HuH-7 (cell line): ENCODE data around the gene SLC50A1.

ENCODE experiments used
- DNase-seq: peaks from one replicate; pipeline ENCODE4 v3.0.0; 2011; ENCODE audit warnings: low spot score

The SLC50A1 gene, protein sequence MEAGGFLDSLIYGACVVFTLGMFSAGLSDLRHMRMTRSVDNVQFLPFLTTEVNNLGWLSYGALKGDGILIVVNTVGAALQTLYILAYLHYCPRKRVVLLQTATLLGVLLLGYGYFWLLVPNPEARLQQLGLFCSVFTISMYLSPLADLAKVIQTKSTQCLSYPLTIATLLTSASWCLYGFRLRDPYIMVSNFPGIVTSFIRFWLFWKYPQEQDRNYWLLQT

DNA sequence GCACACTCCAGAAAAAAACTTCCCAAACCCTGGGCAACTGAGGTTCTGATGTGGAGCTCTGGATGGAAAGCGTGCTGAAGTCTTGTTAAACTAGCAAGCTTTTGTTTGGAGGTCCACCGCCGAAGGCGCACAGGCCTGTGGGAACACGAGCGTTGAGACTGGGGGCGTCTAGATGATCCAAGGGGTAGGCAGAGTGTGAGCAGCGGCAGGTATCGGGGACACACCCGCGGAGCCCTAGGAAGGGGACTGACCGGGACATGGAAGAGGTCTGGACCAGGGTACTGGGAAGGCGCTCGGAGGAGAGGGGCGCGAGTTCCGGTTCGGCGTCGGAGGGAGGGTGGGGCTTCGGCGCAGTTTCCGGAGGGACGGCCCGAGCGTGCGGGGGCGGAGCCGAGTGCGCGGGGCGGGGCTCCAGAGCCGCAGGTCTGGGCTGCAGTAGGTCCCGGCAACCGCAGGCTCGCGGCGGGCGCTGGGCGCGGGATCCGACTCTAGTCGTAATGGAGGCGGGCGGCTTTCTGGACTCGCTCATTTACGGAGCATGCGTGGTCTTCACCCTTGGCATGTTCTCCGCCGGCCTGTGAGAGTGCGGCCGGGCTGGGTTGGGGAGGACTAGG lies at the start of gene SLC50A1:
Gene SLC50A1, plus strand, starts transcription at position 438 of the 614 bp plus-strand sequence. Its CDS starts 60 bp downstream, at position 498.
- DNase-seq, result peak; percentile 91

DNA sequence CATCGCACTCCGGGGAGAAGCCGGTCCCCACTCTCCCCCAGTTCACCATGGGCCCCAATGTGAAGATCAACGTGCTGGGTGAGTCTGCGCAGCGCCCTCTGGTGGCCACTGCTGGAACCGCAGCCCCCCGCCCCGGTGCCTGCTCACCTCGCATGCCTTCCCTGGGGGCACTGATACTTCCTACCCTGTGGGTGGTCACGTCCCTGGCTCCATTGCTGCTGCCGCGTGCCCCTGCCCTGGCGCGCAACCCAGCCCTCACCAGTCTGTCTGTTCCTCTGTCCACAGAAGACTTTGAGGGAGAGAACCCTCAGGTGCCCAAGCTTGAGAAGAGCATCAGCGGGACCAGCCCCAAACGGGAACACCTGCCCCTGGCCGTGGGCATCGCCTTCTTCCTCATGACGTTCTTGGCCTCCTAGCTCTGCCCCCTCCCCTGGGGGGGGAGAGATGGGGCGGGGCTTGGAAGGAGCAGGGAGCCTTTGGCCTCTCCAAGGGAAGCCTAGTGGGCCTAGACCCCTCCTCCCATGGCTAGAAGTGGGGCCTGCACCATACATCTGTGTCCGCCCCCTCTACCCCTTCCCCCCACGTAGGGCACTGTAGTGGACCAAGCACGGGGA lies 49.4 kb upstream of the SLC50A1 start:
- peak; percentile 90 for DNase-seq

DNA sequence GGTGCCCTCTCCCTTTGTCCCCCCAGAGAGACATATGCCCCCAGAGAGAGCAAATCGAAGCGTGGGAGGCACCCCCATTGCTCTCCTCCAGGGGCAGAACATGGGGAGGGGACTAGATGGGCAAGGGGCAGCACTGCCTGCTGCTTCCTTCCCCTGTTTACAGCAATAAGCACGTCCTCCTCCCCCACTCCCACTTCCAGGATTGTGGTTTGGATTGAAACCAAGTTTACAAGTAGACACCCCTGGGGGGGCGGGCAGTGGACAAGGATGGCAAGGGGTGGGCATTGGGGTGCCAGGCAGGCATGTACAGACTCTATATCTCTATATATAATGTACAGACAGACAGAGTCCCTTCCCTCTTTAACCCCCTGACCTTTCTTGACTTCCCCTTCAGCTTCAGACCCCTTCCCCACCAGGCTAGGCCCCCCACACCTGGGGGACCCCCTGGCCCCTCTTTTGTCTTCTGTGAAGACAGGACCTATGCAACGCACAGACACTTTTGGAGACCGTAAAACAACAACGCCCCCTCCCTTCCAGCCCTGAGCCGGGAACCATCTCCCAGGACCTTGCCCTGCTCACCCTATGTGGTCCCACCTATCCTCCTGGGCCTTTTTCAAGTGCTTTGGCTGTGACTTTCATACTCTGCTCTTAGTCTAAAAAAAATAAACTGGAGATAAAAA lies 48.7 kb upstream of the SLC50A1 start:
- DNase-seq, result peak; percentile 60

DNA sequence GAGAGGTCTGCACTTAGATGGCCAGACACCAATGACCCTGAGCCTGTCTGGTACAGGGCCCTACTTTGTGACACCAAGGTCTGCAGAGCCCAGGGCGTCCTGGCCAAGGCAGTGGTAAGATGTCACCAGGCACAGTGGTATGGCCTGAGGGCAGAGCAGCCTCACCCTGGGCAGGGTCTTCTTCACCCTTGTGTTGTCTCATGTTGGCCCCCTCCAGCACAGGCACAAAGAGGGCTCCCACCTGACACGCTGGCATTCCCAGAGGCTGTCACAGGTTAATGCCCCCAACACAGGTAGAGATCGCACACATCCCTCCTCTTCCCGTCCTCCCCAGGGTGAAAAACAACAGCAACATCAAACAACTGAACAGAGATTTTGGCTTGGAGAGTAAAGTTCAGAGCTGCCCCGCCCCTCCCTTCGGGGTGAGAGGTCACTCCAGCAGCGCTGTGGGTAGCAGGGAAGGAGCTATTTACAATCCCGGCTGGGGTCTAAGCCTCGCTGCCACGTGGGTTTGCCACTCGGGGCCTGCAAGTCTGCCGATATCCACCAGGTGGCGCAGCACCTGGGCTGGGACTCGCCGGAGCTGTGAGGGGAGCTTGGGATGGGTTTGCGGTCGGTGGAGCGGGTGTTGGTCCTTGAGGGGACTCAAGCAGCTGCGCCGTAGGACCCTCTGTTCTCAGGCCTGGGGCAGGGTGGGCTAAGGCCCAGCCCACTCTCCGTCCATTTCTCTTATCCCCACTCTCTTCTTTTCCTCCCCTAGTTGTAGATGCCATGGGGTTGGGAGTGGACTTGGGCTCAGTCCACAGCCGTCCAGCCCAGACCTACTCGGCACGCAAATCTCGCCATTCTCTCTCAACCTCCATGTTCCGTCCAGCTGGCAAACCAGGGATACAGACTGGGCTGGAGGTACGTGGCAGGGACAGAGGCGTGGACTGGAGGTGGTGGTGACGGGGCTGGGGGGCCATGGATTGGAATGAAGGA lies 44.3 kb upstream of the SLC50A1 start:
- DNase-seq, result peak; percentile 91

DNA sequence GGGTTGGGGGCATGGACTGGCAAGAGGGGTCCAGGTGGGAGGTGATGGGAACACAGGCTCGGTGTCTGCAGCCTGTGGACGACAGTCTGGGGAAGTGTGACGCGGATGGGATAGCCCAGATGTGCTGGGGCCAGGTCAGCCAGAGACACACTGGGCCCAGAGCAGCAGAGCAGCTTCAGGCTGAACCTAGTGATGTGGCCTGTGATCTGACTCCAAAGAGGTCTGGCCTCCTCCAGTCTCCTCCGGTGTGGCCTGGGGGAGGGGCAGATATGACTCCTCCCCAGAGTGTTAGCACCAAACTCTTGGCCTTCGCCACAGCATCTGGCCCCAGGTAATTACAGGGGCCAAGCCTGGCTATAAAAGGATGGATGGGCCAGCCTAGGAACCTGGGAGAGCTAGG lies 43.5 kb upstream of the SLC50A1 start:
- DNase-seq, result no peak

DNA sequence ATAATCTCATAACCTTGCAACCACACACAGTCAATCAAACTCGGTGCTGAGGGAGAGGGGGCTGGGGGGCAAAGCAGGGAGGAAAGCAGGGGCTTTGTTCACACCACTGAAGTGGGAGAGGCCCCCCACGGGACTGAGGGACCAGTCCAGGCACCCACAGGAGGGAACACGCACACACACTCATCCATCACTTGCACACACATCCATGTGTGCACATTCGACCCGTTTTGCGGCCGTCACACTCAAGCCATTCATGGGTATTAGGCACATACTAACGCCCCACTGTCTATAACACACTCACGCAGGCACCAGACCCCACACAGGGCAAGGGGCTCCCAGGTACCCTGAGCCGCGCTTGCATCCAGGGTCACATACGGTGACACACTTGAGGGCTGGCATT lies 43.0 kb upstream of the SLC50A1 start:
- DNase-seq, result no peak

DNA sequence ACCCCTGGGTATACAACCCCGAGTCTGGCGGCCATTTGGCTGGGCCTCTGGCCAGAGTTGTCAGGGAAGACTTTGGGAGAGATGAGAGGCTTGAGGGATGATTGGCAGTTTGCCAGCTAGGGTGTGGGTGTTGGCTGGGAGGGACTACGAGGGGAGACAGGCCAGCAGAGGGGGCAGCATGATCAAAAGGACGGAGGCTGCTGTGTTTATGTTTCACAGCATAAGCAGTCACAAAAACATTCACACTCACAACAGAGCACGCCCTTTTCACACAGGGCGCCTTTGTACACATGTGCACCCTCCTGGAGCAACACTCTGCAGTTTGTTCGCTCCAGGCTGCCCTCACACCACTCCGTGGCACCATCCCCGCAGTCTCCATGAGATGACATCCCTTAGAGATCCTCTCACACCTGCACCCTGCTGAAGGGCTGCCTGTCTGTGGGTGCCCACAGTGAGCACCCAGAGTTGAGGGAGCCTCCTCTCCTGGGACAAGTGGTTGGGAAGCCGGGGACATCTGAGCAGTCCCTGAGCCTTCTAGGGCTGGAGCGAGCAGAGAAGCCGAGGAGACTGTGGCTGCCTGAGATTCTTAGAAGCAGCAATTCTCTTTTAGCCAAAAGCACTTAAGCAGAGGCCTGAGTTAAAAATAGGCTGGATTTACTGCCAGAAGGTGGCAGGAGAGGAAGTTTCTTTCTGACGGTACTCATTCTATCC lies 41.6 kb upstream of the SLC50A1 start:
- no peak for DNase-seq

DNA sequence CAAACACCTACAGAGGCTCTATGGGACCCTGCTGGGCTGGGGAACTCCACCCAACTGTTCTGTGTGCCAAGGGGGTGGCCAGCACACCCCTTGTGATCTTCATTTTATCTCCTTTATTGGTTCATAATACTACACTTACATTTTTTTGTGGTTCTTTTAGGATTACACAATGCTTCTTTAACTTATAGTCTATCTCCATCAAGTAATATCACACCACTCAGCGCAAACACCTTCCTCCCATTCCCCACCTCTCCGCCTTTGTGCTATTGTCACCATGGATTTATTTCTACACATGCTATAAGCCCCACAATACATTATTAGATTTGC lies 41.1 kb upstream of the SLC50A1 start:
- no peak for DNase-seq

DNA sequence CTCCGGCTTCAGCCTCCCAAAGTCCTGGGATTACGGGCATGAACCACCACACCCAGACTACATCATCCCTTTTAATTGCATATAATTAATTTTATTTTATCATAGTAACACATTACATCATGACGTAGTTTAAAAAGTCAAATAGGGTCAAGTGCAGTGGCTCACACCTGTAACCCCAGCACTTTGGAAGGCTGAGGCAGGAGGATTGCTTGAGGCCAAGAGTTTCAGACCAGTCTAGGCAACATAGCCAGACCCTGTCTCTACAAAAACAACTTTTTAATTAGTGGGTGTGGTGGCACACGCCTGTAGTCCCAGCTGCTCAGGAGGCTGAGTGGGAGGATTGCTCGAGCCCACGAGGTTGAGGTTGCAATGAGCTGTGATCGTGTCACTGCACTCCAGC lies 36.3 kb upstream of the SLC50A1 start:
- no peak for DNase-seq

DNA sequence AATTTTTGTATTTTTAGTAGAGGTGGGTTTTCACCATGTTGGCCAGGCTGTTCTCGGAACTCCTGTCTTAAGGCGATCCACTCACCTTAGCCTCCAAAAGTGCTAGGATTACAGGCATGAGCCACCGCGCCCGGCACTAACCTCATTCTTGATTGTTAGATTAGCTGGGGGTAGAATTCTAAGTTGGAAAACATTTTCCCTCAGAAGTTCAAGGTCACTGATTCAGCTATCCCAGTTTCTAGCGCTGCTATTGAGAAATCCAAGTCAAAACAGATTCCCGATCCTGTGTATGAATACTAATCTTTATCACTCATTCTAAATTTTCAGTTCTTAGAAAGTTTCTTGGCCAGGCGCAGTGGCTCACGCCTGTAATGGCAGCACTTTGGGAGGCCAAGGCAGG lies 32.3 kb upstream of the SLC50A1 start:
- no peak for DNase-seq

DNA sequence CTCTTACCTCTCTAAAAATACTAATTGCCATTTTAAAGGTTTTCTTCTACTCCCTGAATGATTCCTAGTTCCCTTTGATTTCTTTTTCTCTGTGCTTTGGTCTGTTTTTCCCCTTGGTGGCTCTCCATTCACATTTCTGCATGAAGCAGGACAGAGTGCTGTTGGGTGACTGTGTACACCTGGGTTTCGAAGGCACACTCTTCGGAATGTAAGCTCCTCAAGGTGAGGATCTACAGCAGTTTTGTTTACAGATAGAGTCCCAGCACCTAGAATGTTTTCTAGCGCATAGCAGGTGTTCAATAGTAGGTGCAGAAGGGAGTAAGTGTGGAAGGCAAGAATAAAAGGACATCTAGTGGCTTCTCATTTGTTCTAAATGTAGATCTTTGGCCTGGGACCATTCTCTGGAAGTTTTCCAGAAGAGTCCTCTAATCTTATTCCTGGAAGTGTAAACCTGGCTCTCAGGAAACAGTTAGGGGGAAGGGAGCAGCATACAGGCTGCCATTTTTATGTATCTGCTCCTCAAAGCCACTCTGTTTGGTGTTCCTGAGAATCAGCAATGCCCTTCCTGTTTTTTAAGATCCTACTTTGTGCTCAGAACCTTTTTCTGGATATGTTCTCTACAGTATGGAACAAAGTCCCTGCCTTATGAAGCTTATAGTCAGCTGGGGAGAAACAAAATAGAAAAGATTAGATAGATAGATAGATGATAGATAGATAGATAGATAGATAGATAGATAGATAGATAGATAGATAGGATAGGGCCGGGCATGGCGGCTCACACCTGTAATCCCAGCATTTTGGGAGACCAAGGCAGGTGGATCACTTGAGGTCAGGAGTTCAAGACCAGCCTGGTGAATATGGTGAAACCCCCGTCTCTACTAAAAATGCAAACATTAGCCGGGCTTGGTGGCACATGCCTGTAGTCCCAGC lies 30.8 kb upstream of the SLC50A1 start:
- DNase-seq, result no peak

DNA sequence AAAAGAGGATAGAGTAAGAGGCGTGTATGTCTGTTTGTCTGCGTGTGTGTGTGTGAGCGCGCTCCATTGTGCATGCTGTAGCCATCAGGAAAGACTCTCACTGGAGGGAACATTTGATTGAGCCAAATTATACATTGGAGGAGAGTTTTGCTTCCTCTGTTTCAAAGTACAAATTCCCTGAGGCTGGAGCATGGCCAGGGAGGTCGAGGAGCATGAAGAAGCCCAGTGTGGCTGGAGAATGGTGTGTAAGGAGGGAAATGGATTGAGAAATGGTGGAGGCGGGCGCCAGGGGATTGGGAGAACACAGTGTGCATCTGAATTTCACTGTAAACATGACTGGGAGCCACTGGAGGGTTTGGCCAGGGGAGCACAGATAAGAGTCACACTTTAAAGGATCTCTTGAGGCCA lies 30.0 kb upstream of the SLC50A1 start:
- no peak for DNase-seq

DNA sequence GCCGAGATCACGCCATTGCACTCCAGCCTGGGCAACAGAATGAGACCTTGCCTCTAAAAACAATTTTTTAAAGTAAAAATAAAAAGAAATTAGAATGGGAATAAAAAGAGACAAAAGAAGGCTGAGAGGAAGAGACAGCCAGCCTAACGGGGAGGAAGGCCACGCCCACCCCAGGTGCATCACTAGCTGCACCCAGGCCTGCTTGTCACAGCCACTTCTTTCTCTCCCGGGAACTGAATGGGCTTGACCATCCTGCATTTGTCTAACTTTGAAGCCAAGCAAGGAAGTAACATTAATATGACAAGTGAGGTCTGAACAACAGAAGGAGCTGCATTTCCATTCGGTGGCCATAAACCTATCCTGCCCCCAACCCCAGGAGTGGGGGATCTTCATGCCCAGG lies 28.8 kb upstream of the SLC50A1 start:
- no peak for DNase-seq

DNA sequence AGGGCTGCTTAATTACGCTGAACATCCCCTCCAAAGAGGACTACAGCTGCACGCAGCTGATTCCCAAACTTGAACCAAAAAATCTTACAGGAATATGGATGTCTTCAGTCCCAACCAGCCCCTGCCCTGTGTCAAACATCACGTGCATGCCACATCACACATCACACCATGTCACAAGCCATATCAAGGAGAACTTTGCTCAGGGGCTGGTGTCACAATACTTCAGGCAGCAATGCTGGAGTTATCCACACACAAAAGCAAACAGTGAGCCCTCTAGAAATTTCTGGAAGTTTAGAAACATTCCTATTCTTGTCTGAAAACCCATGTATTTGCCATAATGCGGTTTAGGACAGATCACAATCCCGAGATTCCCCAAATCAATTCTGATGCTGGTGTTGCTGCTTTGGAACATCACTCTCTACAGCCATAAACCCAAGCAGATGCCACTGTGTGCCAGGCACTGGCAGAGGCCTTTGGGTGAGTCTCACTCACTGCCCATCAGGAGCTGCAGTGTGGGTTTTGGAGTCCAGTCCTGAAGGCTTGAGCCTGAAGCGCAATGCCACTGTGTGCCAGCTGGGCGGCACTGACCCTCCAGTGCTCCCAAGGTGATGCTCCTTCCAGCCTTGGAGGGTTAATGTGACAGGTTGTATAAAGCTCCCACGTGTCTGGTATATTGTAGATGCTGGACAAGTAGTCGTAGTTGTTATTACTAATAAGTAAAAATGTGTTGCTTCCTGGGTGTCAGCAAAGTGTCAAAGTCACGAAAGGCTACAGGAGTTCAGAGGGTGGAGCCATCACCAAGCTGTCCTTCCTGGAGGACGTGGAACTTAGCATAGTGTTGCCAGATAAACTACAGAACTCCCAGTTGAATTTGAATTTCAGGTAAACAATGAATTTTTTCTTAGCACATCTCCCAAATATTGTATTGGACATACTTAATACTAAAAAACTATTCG lies 28.1 kb upstream of the SLC50A1 start:
- peak; percentile 65 for DNase-seq

DNA sequence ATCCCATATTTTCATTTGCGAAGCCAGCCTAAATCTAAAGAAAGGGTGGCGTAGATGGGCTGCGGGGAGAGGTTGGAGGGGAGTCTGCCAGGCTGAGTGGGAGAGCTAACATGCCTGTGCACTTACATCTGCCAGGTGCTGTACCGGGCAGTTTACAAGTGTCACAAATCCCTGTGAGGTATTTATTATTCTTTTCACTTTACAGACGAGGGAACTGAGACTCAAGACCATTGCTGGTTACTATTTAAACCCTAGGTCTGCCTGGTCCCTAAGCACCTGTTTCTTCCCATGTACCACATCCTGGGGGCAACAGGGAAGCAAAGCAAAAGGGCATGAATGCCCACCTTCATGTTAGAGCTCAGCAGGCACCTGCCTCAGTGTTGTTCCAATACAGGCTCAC lies 27.4 kb upstream of the SLC50A1 start:
- DNase-seq, result no peak

DNA sequence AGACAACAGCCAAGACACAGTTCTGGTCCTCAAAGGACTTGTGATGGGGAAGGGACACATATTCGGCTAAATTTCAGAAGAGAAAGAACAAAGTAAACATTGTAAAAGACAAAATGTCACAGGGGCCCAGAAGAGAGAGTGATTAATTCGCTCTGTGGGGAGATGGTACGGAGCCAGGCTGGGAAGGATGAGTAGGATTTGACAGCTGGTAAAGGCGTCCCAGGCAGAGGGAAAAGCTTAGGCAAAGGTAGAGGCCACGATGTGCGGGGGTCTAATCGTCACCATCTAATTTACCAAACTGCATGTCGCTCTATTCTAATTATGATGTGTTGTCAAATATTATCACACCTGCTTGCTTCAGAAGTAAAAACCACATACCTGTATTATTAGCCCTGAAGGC lies 25.3 kb upstream of the SLC50A1 start:
- no peak for DNase-seq

DNA sequence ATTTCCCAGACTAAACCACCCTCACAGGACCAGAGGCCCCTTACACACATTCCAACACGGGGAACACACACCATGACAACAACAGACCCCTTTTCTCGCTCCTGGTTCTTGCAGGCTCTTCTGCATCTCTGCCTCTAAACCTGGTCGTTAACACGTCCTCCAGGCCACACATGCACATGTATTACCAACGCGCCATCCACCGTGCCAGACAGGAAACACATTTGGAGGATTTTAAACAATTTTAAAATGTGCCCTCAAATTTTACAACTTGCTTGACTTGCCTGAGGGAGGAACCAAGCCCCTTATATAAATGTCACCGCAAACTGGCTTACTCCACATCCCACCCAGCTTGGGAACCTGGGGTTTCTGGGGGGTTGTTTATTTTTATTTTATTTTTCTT lies 24.8 kb upstream of the SLC50A1 start:
- DNase-seq, result no peak

DNA sequence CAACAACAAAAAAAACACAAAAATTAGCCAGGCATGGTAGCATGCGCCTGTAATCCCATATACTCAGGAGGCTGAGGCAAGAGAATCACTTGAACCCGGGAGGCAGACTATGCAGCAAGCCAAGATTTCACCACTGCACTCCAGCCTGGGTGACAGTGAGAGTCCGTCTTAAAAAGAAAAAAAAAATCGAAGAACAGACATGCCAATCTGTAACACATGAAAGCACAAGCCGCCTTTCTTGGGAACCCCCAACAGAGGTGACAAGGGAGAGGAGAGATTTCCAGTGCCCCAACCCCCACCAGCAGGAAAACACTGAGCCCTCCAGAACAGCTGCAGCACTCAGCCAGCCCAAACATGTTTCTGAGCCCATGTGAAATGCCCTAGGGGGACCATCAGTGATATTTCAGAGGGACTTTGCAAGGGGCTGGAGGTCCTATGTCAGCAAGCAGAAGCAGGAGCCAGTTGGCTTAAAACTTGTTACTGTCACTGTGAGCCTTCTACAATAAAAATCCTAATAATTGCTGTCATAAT lies 22.1 kb upstream of the SLC50A1 start:
- no peak for DNase-seq
